ENCODE measurements around the gene FOXA2. TPM values are rescaled to one million over a fixed set of nuclear protein-coding genes. Genes with fewer than 3 reads are reported as not detected.

FOXA2 gene
- total RNA-seq, 2 donors from 2014 or later = not detected

DNA sequence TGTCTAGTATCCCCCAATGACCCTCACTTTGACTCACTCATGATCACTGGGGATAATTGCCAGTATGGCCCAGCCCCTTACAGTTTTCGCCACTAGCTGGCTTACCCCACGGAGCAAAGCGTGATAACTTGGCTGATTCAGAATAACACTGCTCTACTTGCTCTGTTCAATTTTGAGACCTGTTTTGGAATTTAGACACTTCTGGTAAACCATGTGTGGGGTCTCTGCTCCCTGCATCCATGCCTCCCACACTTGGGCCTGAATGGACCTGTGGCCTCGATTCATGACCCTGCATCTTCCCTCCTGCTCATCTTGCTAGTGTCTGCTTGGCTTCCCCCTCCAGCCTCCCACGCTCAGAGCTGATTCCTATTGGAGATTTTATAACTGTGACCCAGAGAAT lies 48.9 kb downstream of the FOXA2 start:
- Mint-ChIP-seq H3K9me3 (peaks cover 16 to 29% of the 10 kb centered on the region in 2 donors), H3K36me3 (peaks cover 0 to 5% of the 10 kb centered on the region in 2 donors), H3K27ac (no peak overlapping the region)
- no peak for ATAC-seq
- no peak for DNase-seq (ENCODE audit: low spot score in 2 of 2)

DNA sequence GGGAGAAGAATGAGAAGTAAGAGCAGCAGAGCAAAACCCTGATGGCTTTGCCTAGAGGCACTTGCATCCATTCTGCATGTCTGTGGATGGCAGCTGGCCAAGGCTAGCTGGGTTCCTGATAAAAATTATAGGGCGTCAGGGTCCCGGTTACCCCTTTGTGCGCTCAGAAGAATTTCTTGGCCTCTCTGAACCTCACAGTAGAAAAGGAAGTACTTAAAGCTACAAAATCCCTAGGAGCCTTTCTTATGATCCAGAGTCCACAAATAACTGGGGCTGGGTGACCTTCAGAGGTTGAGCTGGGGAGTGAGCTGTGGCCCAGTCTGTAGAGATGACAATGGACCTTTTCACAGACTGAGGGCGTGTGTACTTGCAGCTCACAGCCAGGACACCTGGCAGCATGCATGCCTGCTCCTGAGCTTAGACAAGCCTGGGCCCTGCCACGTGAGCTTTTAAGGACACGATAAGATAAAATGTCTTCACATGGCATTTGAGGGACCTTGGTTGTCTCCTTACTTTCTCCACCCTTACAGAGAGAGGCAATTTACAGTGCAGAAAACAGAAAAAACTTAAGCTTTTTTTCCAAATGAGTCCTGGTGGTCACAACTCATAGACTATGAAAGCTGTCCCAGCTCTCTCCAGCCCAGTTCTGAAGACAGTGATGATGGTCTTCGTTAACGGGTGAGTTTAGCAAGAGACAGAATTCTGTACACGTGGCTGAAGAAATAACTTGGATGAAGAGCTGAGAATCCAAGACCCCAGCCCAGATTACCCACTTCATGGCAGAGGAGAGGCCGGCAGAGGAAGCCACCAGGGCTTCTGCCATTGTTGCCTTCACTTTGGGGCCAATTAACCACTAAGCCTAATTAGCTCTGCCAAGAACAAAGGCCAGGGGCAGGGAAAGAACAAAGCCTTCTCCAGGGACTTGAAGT lies 50.3 kb downstream of the FOXA2 start:
- Mint-ChIP-seq H3K9me3 (peaks cover 16 to 27% of the 10 kb centered on the region in 2 donors), H3K27ac (no peak overlapping the region), H3K36me3 (peaks cover 0 to 5% of the 10 kb centered on the region in 2 donors)
- DNase-seq (ENCODE audit: low spot score in 2 of 2) (no peak), ATAC-seq (no peak)

DNA sequence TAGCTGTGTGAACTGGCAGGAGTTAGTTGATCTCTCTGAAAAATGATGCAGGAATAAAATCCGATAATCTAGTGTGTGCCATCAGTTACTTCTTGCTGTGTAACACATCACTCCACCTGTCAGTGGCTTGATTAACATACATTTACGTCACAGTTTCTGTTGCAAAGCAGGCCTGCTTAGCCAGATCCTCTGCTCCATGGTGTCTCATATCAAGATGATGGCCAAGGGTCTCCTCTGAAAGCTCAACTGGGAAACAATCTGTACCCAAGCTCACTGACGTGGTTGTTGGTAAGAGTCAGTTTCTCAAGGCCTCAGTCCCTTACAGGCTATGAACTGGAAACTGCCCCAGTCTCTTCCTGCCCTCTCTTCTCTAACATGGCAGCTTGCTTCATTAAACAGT lies 51.8 kb downstream of the FOXA2 start:
- no peak for DNase-seq (ENCODE audit: low spot score in 2 of 2)
- H3K9me3 Mint-ChIP-seq = peaks cover 16 to 17% of the 10 kb centered on the region in 2 donors
- peaks cover 0 to 5% of the 10 kb centered on the region in 2 donors for H3K36me3 Mint-ChIP-seq
- no peak overlapping the region for H3K27ac Mint-ChIP-seq
- no peak for ATAC-seq

DNA sequence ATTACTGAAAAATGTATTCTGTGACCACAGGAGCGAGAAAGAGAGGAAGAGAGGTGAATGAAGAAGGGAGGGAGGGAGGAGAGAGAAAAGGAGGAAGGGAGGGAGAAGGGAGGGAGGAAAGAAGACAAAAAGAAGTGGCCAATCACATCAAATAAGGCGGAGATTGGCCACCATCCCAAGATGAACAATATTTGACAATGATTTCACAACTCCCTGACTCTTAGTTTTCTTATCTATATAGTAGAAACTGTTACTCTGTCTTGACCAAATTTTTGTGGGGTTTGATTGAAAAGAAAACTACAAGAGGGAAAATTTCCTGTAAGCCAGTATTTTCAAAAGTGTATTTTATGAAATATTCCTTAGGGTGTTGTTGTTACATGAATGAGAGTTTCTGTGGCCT lies 52.6 kb downstream of the FOXA2 start:
- no peak overlapping the region for H3K27ac Mint-ChIP-seq
- ATAC-seq (no peak), DNase-seq (ENCODE audit: low spot score in 2 of 2) (no peak)
- peaks cover 10 to 12% of the 10 kb centered on the region in 2 donors for H3K9me3 Mint-ChIP-seq
- H3K36me3 Mint-ChIP-seq = peaks cover 0 to under 1% of the 10 kb centered on the region in 2 donors

DNA sequence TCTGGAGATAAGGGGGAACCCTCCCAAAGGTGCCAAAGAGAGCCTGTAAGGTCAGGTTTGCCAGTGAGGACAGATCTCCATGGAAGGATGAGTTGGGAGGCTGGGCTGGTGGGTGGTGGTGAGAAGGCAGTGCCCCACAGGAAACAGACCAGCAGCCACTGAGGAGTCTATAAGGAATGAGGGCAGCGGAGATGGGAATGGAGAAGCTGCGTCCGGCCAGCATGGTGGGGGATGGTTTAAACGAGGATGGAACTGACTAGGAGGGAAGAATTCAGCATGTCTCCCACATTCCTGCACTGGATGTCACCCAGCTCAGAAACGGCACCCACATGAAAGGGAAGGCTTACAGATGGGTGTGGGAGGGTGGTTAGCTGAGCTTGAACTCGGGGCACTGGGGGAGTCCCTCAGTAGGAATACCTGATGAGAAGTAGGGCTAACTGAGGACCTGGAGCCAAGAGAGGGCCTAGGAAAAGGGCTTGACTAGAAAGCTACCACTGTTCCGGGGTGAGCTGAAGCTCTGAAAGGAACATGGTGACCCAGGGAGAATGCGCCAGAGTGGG lies 53.2 kb downstream of the FOXA2 start:
- ATAC-seq = no peak
- H3K36me3 Mint-ChIP-seq = no peaks in the 10 kb centered on the region

More for the DNA sequence above, 53.2 kb downstream of the FOXA2 start:
- H3K27ac Mint-ChIP-seq = no peak overlapping the region
- DNase-seq (ENCODE audit: low spot score in 2 of 2) = no peak
- peaks cover 8 to 11% of the 10 kb centered on the region in 2 donors for H3K9me3 Mint-ChIP-seq
